ENCODE data around the gene TTLL11. TPM values are rescaled to one million over a fixed set of nuclear protein-coding genes. Genes with fewer than 3 reads are reported as not detected.

TTLL11 gene
- total and polyA plus RNA-seq, 2 of the 8 experiments (the other 6 are each of a cell fraction or from before 2014, with no cell fraction given) = 0.56 to 0.80 TPM

- Histone ChIP-seq H2BK15ac (ENCODE audit: low read length) (no peak overlapping the region), H2BK12ac (ENCODE audit: low read depth, low read length) (no peak overlapping the region), H3K18ac (ENCODE audit: extremely low read depth, low read length) (no peak overlapping the region), H4K20me1 (replicated peaks in 1 of 2; ENCODE audit: control insufficient read depth in 1 of 2, insufficient read depth in 2 of 2, low read length in 2 of 2) (no peaks in the 10 kb centered on the region), H3K4ac (replicated peaks; ENCODE audit: insufficient read length, low read depth, low read length) (no peak overlapping the region), H3K56ac (replicated peaks; ENCODE audit: insufficient read length, low read depth, low read length) (no peak overlapping the region), H4K5ac (ENCODE audit: insufficient read length, low read depth, low read length) (no peak overlapping the region), H3K14ac (ENCODE audit: insufficient read length) (no peak overlapping the region), H2BK5ac (ENCODE audit: low read depth, low read length) (no peak overlapping the region), H2BK20ac (ENCODE audit: low read length) (no peak overlapping the region), H4K91ac (replicated peaks; ENCODE audit: insufficient read length, low read length) (no peak overlapping the region), H3K79me2 (ENCODE audit: control insufficient read depth in 1 of 2, insufficient read depth in 2 of 2, low read length in 2 of 2) (no peaks in the 10 kb centered on the region), H3K4me2 (ENCODE audit: insufficient read depth in 1 of 2, low read depth in 2 of 2, low read length in 2 of 2) (peak overlapping the region; percentile 51 to 59), H3K23ac (ENCODE audit: insufficient read length) (no peak overlapping the region), H2BK120ac (replicated peaks; ENCODE audit: low read depth, low read length) (no peak overlapping the region), H3K23me2 (ENCODE audit: low read depth, low read length) (peaks cover 2% of the 10 kb centered on the region; the same call in 1 of the 2 replicates), H2AK5ac (ENCODE audit: low read depth, low read length) (no peak overlapping the region), H3K4me1 (replicated peaks in 1 of 4; ENCODE audit: control insufficient read depth in 3 of 4, insufficient read depth in 4 of 4, low read length in 3 of 4) (peaks cover 0 to 20% (median 12%) of the 10 kb centered on the region in 4 experiments; a peak in 5 of 7 replicates), H3K36me3 (ENCODE audit: control insufficient read depth in 2 of 4, insufficient read depth in 4 of 4, low read length in 3 of 4) (no peaks in the 10 kb centered on the region), H3K9me3 (ENCODE audit: insufficient read depth in 2 of 2, low read depth in 1 of 2, low read length in 1 of 2) (0 out of 4 replicates have a peak, but pooled peaks cover 0 to 2% of the 10 kb centered on the region in 2 experiments), H3K4me3 (ENCODE audit: extremely low read depth in 1 of 4, insufficient read depth in 2 of 4, low read depth in 3 of 4, low read length in 4 of 4) (peak overlapping the region in 1 of 4 experiments; percentile 36; a peak in 2 of 8 replicates), H3K79me1 (ENCODE audit: low read depth, low read length) (no peaks in the 10 kb centered on the region), H2AFZ (ENCODE audit: low read length) (no peak overlapping the region), H3K27me3 (replicated peaks in 1 of 4; ENCODE audit: control insufficient read depth in 3 of 4, extremely low read depth in 1 of 4, insufficient read depth in 3 of 4, low read length in 3 of 4) (no peaks in the 10 kb centered on the region; a peak in 1 of 7 replicates), H3K9ac (replicated peaks in 1 of 4; ENCODE audit: extremely low read depth in 1 of 4, low read depth in 3 of 4, low read length in 3 of 4) (no peak overlapping the region), H3K27ac (ENCODE audit: low read depth, low read length) (no peak overlapping the region), H4K8ac (ENCODE audit: extremely low read depth, insufficient read depth, low read length) (no peak overlapping the region)
- WGBS, 2 experiments (ENCODE audit: extremely low coverage in 1 of 2, insufficient coverage in 1 of 2, insufficient read length in 1 of 2, insufficient replicate concordance in 2 of 2, low coverage in 1 of 2, low lambda C conversion rate in 2 of 2, missing lambda C conversion rate in 1 of 2) = 21% methylated on average over 2 of the region's 2 CpGs; no CpG with 5 or more reads in 1 of the 2 experiments
- DNase-seq (ENCODE audit: low read depth in 1 of 2, low spot score in 2 of 2) = no peak
- peak; percentile 45 for FAIRE-seq
- POLR2A ChIA-PET (ENCODE audit: partially characterized antibody) = no interaction called here
- CTCF ChIA-PET (ENCODE audit: partially characterized antibody) = interaction anchor here (0.8 to 1.3 kb wide), 3 partner anchors 13 to 155 kb away, joined by 3 to 4 read pairs (median 3); no protein-coding TSS in a partner anchor
- no peak for TF ChIP-seq SIRT6 (IDR thresholded peaks at IDR 0.05; ENCODE audit: low read length)
- TF ChIP-seq POU5F1 (IDR thresholded peaks at IDR 0.05; ENCODE audit: low read depth, low read length) = no peak
- no peak for TF ChIP-seq EGR1 (IDR thresholded peaks at IDR 0.05; ENCODE audit: borderline replicate concordance, low read depth, low read length)
- TF ChIP-seq FOSL1 (IDR thresholded peaks at IDR 0.05; ENCODE audit: insufficient read depth, low read depth, low read length) = no peak
- TF ChIP-seq ZNF274 (IDR thresholded peaks at IDR 0.05; ENCODE audit: borderline replicate concordance, extremely low read depth, low read length) = no peak
- no peak for TF ChIP-seq SP2 (IDR thresholded peaks at IDR 0.05; ENCODE audit: low read length)
- no peak for TF ChIP-seq TCF12 (IDR thresholded peaks at IDR 0.05; ENCODE audit: low read depth, low read length)
- TF ChIP-seq POLR2AphosphoS5 (IDR thresholded peaks at IDR 0.05; ENCODE audit: low read depth, low read length) = no peak
- no peak for TF ChIP-seq ATF2 (IDR thresholded peaks at IDR 0.05; ENCODE audit: low read length)
- TF ChIP-seq POLR2A (IDR thresholded peaks at IDR 0.05; ENCODE audit: control extremely low read depth in 1 of 2, low read depth in 2 of 2, low read length in 2 of 2) = no peak
- TF ChIP-seq KDM4A (IDR thresholded peaks at IDR 0.05; ENCODE audit: low read depth, low read length, severe bottlenecking) = no peak
- TF ChIP-seq TAF1 (IDR thresholded peaks at IDR 0.05; ENCODE audit: low read depth, low read length) = no peak
- no peak for TF ChIP-seq CTBP2 (IDR thresholded peaks at IDR 0.05; ENCODE audit: borderline replicate concordance, insufficient read depth, insufficient read length, low read length)
- no peak for TF ChIP-seq MAFK (IDR thresholded peaks at IDR 0.05; ENCODE audit: low read depth, low read length)
Observed at GRCh38 chr9:122020398-122020797, 72.7 kb downstream of the TTLL11 start.

Measured in H1 (cell line).